Panc1 (cell line): ENCODE measurements around the gene SH3PXD2A. TPM values are rescaled to one million over a fixed set of nuclear protein-coding genes. Genes with fewer than 3 reads are reported as not detected.

Experiments
- ATAC-seq: fragments of 200-7000 bp; cut with Tn5 transposase; 2 replicates; pipeline ENCODE4 v1.9.1; 2020; ENCODE audit warnings: mild to moderate bottlenecking, moderate library complexity
- BruUV-seq: library from RNA; stranded (reverse); fragments of 400-500 nt; replicated peaks from 2 replicates; lab custom pipeline; 2021; lab: Mats Ljungman, UMichigan
- CTCF ChIA-PET: fragments of 300-600 bp; sonication (Branson Sonifier 250); formaldehyde crosslinking; loops from one replicate; lab custom pipeline; 2022; ENCODE audit warnings: antibody characterized with exemption; lab: Charles Lee
- POLR2A ChIA-PET: fragments of 300-600 bp; sonication (Branson Sonifier 250); formaldehyde crosslinking; loops from one replicate; lab custom pipeline; 2022; ENCODE audit warnings: antibody characterized with exemption; lab: Charles Lee
- DNase-seq: peaks from one replicate; pipeline ENCODE4 v3.0.0-alpha.2; 2010; ENCODE audit warnings: low read depth, low spot score
- H3K27ac ChIP-seq: 2 replicates; pipeline ENCODE4 v1.5.1; 2011; ENCODE audit warnings: mild to moderate bottlenecking, low read length, inconsistent platforms
- H3K27me3 ChIP-seq: fragments of 200-500 bp; sonication (Bioruptor generic); 2 replicates; pipeline ENCODE4 v1.6.0; 2014; ENCODE audit warnings: low read length, inconsistent platforms; ENCODE audit not compliant: control insufficient read depth, insufficient read depth
- H3K36me3 ChIP-seq: fragments of 200-500 bp; sonication (Bioruptor generic); 2 replicates; pipeline ENCODE4 v1.5.1; 2014; ENCODE audit warnings: inconsistent platforms, mild to moderate bottlenecking, low read length, moderate library complexity; ENCODE audit not compliant: control insufficient read depth, insufficient read depth
- H3K4me1 ChIP-seq: 2 replicates; pipeline ENCODE4 v1.5.1; 2011; ENCODE audit warnings: inconsistent platforms, mild to moderate bottlenecking, low read length, moderate library complexity; ENCODE audit not compliant: control insufficient read depth, insufficient read depth
- H3K4me3 ChIP-seq, 2 experiments: 2 replicates each; pipeline ENCODE4 v1.5.1; 2011 to 2012; ENCODE audit warnings: low read depth in 2 of 2, low read length in 2 of 2, mild to moderate bottlenecking in 2 of 2, inconsistent platforms in 1 of 2, moderate library complexity in 1 of 2
- H3K9me3 ChIP-seq: fragments of 200-500 bp; sonication (Bioruptor generic); 2 replicates; pipeline ENCODE4 v1.5.1; 2014; ENCODE audit warnings: low read depth, mild to moderate bottlenecking, inconsistent platforms, low read length, moderate library complexity; ENCODE audit not compliant: control insufficient read depth, insufficient read depth
- POLR2AphosphoS5 ChIP-seq: IDR thresholded peaks from 2 replicates; pipeline ENCODE4 v1.6.1; 2012; ENCODE audit warnings: mild to moderate bottlenecking, low read depth, low read length, moderate library complexity
- SIN3A ChIP-seq: IDR thresholded peaks from 2 replicates; pipeline ENCODE4 v1.6.1; 2012; ENCODE audit warnings: low read depth, mild to moderate bottlenecking, low read length, moderate library complexity, borderline replicate concordance; ENCODE audit not compliant: insufficient read depth
- TCF7L2 ChIP-seq: IDR thresholded peaks from 2 replicates; pipeline ENCODE4 v1.6.1; 2011; ENCODE audit warnings: mild to moderate bottlenecking, low read depth, low read length, inconsistent platforms
- in situ Hi-C: cut with HindIII; loops from 2 replicates; pipeline ENCODE4 v1.10.0; 2016; ENCODE audit warnings: low sequenced_read_pairs, low pct_unique_long_range_greater_than_20kb
- intact Hi-C: fragments of 100-400 bp; cut with micrococcal nuclease; formaldehyde crosslinking; loops from one replicate; pipeline ENCODE4 v1.10.0; 2022; ENCODE audit not compliant: unreplicated experiment
- total RNA-seq: library from RNA; stranded (reverse); gene quantifications from one replicate; pipeline ENCODE4 v1.2.1, GENCODE V29; 2021; ENCODE audit not compliant: unreplicated experiment
- TF ChIP-seq, protein P1 (sequence below), 2 experiments: IDR thresholded peaks; 2 replicates each; pipeline ENCODE4 v1.6.1; 2011 to 2012; ENCODE audit warnings: low read depth in 2 of 2, control low read depth in 1 of 2, low read length in 1 of 2, mild to moderate bottlenecking in 1 of 2, moderate library complexity in 1 of 2; ENCODE audit not compliant: insufficient read depth in 1 of 2
- TF ChIP-seq, protein P2 (sequence below): fragments of 450-650 bp; IDR thresholded peaks from 2 replicates; pipeline ENCODE4 v1.5.1; 2017; ENCODE audit warnings: mild to moderate bottlenecking

Gene SH3PXD2A
- total RNA-seq, 1 experiment from 2014 or later = 5.7 TPM

GRCh38 chr10:103726637-103727036 lies 128.7 kb downstream of the SH3PXD2A start:
- no peak for DNase-seq
- no peaks in the 10 kb centered on the region for H3K4me1 ChIP-seq
- no peak for TF ChIP-seq POLR2AphosphoS5
- TF ChIP-seq TCF7L2 = no peak
- ATAC-seq = no peak
- H3K9me3 ChIP-seq = no peaks in the 10 kb centered on the region
- no peak overlapping the region for H3K4me3 ChIP-seq
- H3K27ac ChIP-seq = no peak overlapping the region
- H3K27me3 ChIP-seq = no peaks in the 10 kb centered on the region
- no peaks in the 10 kb centered on the region for H3K36me3 ChIP-seq
- in situ Hi-C loops = no loop called here
- POLR2A ChIA-PET = no interaction called here
- no TSS peak for BruUV-seq
- CTCF ChIA-PET = no interaction called here
- intact Hi-C loops = no loop called here

DNA sequence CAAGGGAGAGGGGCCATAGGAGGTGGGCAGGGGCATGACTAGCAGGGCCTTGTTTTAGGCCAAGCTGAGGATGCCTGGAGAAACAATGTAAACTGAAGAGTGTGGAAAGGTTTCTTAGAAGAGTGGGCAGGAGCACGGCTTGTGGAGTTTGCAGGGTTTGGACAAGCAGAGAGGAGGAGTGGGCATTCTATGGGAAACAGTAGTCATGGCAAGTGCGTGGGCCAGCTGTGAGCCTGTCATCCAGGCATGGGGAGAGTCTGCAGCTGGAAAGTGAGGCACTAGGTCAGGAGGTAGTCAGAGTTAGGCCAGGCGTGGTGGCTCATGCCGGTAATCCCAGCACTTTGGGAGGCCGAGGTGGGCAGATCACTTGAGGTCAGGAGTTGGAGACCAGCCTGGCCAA lies 130.1 kb downstream of the SH3PXD2A start:
- POLR2A ChIA-PET = no interaction called here
- Histone ChIP-seq H3K36me3 (no peaks in the 10 kb centered on the region), H3K4me1 (no peaks in the 10 kb centered on the region), H3K27me3 (no peaks in the 10 kb centered on the region), H3K27ac (no peak overlapping the region), H3K9me3 (no peaks in the 10 kb centered on the region), H3K4me3 (no peak overlapping the region)
- no peak for TF ChIP-seq SIN3A
- no peak for TF ChIP-seq POLR2AphosphoS5
- no peak for TF ChIP-seq TCF7L2
- TF ChIP-seq, protein P1, sequence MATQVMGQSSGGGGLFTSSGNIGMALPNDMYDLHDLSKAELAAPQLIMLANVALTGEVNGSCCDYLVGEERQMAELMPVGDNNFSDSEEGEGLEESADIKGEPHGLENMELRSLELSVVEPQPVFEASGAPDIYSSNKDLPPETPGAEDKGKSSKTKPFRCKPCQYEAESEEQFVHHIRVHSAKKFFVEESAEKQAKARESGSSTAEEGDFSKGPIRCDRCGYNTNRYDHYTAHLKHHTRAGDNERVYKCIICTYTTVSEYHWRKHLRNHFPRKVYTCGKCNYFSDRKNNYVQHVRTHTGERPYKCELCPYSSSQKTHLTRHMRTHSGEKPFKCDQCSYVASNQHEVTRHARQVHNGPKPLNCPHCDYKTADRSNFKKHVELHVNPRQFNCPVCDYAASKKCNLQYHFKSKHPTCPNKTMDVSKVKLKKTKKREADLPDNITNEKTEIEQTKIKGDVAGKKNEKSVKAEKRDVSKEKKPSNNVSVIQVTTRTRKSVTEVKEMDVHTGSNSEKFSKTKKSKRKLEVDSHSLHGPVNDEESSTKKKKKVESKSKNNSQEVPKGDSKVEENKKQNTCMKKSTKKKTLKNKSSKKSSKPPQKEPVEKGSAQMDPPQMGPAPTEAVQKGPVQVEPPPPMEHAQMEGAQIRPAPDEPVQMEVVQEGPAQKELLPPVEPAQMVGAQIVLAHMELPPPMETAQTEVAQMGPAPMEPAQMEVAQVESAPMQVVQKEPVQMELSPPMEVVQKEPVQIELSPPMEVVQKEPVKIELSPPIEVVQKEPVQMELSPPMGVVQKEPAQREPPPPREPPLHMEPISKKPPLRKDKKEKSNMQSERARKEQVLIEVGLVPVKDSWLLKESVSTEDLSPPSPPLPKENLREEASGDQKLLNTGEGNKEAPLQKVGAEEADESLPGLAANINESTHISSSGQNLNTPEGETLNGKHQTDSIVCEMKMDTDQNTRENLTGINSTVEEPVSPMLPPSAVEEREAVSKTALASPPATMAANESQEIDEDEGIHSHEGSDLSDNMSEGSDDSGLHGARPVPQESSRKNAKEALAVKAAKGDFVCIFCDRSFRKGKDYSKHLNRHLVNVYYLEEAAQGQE (IDR thresholded peaks at IDR 0.05; ENCODE audit: insufficient read depth in 1 of 2, low read depth in 2 of 2, low read length in 1 of 2) = no peak
- TF ChIP-seq, protein P2, sequence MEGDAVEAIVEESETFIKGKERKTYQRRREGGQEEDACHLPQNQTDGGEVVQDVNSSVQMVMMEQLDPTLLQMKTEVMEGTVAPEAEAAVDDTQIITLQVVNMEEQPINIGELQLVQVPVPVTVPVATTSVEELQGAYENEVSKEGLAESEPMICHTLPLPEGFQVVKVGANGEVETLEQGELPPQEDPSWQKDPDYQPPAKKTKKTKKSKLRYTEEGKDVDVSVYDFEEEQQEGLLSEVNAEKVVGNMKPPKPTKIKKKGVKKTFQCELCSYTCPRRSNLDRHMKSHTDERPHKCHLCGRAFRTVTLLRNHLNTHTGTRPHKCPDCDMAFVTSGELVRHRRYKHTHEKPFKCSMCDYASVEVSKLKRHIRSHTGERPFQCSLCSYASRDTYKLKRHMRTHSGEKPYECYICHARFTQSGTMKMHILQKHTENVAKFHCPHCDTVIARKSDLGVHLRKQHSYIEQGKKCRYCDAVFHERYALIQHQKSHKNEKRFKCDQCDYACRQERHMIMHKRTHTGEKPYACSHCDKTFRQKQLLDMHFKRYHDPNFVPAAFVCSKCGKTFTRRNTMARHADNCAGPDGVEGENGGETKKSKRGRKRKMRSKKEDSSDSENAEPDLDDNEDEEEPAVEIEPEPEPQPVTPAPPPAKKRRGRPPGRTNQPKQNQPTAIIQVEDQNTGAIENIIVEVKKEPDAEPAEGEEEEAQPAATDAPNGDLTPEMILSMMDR = no peak
- no TSS peak for BruUV-seq
- CTCF ChIA-PET = no interaction called here
- DNase-seq (no peak), ATAC-seq (no peak)
- in situ Hi-C loops = no loop called here
- intact Hi-C loops = no loop called here

- in situ Hi-C loops = no loop called here
- intact Hi-C loops = no loop called here
Observed at GRCh38 chr10:103724771-103725170, 130.6 kb downstream of the SH3PXD2A start.

More at GRCh38 chr10:103724771-103725170, 130.6 kb downstream of the SH3PXD2A start:
- Histone ChIP-seq H3K4me1 (no peaks in the 10 kb centered on the region), H3K36me3 (no peaks in the 10 kb centered on the region), H3K27ac (no peak overlapping the region), H3K4me3 (no peak overlapping the region), H3K27me3 (no peaks in the 10 kb centered on the region), H3K9me3 (no peaks in the 10 kb centered on the region)
- CTCF ChIA-PET = no interaction called here
- DNase-seq = no peak
- POLR2A ChIA-PET = no interaction called here
- BruUV-seq = no TSS peak
- TF ChIP-seq POLR2AphosphoS5 = no peak
- TF ChIP-seq SIN3A = no peak
- TF ChIP-seq TCF7L2 = no peak
- TF ChIP-seq, protein P1 (IDR thresholded peaks at IDR 0.05; ENCODE audit: insufficient read depth in 1 of 2, low read depth in 2 of 2, low read length in 1 of 2) = no peak
- TF ChIP-seq, protein P2 = no peak
- no peak for ATAC-seq
